A549 treated with AZD2906 at 1 μM for 4 hours (cell line): ENCODE data around the gene SLC12A8. TPM values are rescaled to one million over a fixed set of nuclear protein-coding genes. Genes with fewer than 3 reads are reported as not detected.

Experiments used
- total RNA-seq: library from RNA; stranded (reverse); fragments of 200-300 nt; extraction: Qiagen RNA extraction; gene quantifications from 5 replicates; pipeline ENCODE4 v1.2.3, GENCODE V29; 2022

The SLC12A8 gene
- total RNA-seq = 1.3 to 2.3 TPM (median 1.6 TPM) in 5 replicates

GRCh38 chr3:125212509-125213363, at the start of gene SLC12A8:
TSS of gene SLC12A8 (minus strand) at chr3:125212748. CDS start at chr3:125211349, 1,399 bp downstream.

GRCh38 chr3:125055913-125056745, 156.4 kb downstream of the SLC12A8 start, which contains the start of gene HEG1:
TSS of gene HEG1 (minus strand) at chr3:125055997. CDS start at chr3:125055890, 107 bp downstream.

Other genes starting within 250 kb of the SLC12A8 start
- 10.5 to 16.3 TPM (median 12.2 TPM) in 5 replicates for gene HEG1, start 156.8 kb downstream of the SLC12A8 start, total RNA-seq
- 6.5 to 10.3 TPM (median 8.3 TPM) in 5 replicates for gene ZNF148, start 162.6 kb upstream of the SLC12A8 start, total RNA-seq